T1000 (cell line): ENCODE measurements around the gene PLCB1.

Source experiments
- DNase-seq: peaks from one replicate; lab custom pipeline; 2025; ENCODE audit warnings: mixed read lengths; lab: John Stamatoyannopoulos, UW

Gene PLCB1

DNA sequence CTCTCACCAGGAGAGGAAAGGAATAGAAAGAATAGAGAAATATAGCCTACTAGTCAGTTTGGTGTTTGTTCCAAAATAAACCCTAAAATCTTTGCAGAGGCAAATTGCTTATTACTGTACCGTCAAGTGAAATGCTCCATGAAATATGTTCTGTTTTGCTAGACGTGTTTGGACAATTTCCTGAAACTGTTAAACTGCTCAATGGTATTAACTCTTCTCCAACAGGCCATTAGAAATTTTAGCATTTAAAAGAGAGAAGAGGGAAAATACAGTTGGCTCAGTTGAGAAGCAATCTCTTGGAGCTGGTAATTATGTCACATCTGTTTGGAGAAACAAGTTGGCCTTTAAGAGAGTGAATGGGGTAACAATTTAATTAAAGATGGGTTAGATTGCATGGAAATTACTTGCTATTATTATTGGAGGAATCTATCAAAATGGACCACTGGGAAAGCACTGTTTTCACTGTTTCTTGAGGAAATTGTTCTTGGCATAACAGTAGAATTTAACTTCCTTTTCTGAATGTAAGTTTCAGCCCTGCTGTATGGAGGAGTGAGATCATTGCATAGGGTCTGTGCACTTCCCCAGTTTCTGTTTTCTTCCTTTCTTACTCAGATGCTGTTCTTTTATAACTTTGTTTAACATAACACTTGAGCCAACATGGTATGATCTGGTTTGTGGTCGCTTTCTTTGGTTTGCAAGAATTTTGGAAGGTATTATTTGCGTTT lies 373.6 kb downstream of the PLCB1 start:
- no peak for DNase-seq

DNA sequence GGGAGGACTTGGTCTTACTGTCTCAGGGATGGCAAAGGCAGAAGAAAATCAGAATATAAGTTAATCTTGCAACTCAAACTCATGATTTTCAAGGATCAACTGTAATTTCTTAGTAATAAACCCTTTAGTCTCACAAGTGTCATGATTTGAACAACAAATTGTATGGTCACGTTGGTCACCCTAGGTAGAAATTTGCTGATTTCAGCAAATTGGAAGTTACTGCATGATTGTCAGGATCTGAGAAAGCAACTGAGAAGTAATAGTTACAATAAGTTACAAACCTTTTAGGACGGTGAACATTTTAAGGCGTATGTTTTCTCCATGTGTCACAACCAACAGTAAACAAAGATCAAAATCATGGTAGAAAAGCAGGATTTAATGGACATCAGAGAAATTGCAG lies 375.2 kb downstream of the PLCB1 start:
- DNase-seq: no peak

DNA sequence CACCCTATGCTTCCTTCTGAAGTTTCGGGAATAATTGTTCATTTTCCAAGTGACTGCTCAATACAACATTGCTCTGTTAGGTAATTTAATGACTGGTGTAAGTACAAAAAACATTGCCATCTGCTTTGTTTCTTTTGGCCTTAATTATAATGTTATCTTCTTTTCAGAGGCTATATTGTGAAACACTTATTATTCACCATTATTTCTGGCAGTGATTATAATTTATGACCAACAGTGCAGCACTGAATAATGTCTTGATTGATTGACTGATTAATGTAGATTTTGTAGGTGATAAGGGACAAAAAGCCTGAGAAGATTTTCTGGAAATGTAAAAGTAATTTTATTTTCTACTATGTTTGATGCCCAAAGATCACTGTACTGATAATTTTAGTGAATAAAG lies 377.7 kb downstream of the PLCB1 start:
- DNase-seq: no peak

GRCh38 chr20:8510808-8511207 lies 378.7 kb downstream of the PLCB1 start:
- no peak for DNase-seq

GRCh38 chr20:8512003-8512402 lies 379.9 kb downstream of the PLCB1 start:
- no peak for DNase-seq

- DNase-seq: no peak
Observed at GRCh38 chr20:8515810-8516435, 383.9 kb downstream of the PLCB1 start.

GRCh38 chr20:8518878-8519277 lies 386.8 kb downstream of the PLCB1 start:
- DNase-seq: no peak

DNA sequence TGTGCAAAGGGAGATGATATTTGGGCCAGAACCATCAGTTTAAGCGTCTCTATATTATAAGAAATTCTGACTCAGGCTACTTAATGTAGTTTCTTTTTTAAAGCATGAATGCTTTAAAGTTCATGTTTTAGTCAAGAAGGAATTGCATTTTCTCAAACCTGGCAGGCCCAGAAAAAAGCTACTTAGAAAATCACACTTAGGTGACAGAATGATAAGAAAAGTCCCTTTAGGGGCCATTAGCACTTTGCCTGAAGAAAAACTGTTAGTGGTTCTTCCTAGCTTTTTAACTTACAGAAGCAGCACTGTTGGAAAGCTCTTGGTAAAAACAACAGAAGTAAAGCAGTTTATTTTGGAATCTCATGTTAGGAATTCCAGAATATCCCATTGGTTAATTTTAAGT lies 387.8 kb downstream of the PLCB1 start:
- DNase-seq: no peak

GRCh38 chr20:8522168-8522567 lies 390.1 kb downstream of the PLCB1 start:
- no peak for DNase-seq

DNA sequence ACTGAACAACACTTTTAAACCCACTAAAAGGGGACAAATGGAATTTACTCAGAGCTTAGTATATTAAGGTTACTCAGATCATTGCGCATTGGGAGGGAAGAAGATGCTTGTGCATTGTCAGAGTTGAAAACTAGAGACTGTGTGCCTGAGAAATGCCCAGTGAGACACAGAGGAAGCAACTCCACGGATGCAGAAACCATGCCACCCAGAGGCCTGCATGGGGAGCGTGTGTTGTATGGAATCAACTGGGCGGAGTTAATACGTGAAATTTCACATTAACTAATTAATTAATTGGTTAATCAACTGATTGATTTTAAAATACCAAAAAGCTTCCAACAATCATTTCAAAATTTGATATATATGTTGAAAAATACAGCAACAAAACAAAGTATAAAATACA lies 391.6 kb downstream of the PLCB1 start:
- no peak for DNase-seq

DNA sequence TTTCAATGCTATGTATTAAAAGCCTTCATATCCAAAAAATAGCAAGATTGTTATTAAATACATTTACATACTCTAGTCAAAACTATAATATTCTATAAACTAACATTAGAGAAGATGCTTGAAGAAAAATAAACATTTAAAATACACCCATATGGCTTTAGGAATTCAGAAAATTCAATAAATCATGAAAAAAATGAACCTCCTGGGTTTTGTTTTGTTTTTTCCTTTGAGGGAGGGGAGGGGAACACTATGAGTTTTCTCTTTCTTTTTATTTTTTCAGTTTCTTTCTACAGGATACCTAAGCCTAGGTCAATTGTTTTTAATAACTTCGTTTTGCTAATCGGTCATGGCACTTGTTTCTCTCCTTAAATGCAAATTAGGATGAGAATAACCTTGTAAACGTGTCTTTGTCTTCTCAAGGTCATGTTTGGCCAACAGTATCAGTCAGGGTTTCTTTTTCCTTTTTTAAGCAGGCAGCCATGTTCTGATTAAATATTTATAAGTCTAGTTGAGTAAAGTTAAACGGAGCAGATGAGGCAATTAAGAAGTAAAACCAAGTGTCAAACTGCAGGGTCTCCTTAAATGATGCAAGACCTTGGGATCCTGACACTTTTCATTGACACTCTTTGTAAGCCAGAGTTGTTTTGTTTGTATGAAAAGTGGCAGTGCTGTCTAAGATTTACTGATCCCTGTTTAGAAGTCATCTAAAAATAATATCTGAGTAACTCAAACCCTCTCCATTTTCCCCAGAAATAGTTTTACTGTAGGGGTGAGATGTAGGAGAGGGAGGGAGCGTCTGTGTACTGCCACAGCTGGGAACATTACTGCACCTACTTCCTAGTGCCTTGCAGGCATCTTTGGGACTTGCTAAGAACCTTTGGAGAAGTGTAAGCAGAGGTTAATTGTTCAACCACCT lies 392.3 kb downstream of the PLCB1 start:
- no peak for DNase-seq

DNA sequence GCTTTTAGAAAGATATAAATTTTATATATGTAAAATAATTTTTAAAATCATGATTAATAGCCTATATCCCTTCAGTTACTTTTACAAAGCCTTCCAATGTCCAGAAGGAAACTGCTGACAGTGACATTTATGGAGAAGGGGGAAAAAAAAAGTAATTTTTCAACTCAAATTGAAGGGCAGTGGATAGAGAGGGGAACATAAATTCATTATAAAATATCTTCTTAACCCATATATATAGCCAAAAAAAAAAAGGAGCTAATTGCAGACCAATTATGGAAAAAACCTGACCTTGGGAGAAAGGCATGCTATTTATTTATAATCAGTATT lies 392.9 kb downstream of the PLCB1 start:
- no peak for DNase-seq

DNA sequence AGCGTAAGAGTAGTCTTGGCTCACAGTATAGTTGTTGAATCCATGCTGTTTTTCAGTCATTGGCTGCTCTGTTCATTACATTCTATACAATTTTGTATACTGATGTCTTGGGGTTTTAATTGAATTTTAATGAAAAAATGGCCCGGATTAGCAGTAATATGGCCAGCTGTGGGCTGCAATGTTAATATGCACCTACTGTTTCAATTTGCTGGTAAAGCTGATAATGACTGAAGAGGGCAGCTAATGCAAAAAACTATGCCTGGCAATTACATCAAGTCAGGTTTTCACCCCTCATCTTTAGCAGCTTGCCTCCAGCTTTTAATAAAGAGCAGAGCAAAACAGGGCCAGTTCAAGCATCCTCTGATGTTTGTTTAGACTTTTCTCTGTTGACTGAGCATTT lies 394.5 kb downstream of the PLCB1 start:
- DNase-seq: no peak

DNA sequence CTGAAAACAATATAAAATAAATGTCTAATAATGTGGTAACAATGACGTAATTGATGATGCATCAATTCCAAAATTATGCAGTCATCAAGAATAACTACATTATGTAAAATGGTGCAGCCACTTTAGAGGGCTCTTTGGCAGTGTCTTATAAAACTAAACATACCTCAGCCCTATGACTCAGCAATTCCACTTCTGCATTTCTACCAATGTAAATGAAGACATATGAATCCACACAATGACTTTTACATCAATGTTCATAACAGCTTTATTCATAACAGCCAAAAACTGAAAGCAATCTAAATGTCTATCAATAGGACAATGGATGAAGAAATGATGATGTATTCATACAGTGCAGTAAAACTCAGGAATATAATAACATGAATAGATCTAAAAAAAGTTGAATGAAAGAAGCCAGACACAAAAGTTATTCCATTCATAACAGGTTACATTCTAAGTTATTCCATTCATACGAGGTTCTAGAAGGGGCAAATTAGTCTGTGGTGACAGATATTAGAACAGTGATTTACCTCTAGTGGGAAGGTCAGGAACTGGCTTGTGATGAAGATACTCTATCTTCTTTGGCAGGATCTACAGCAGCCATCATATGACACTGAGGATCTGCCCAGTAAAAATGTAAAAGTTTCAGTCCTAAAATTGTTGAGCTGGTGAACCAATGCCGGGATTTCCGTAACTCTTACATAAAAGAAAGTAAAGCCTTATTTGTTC lies 396.1 kb downstream of the PLCB1 start:
- DNase-seq: no peak

- no peak for DNase-seq
Observed at GRCh38 chr20:8530022-8530421, 398.0 kb downstream of the PLCB1 start.

DNA sequence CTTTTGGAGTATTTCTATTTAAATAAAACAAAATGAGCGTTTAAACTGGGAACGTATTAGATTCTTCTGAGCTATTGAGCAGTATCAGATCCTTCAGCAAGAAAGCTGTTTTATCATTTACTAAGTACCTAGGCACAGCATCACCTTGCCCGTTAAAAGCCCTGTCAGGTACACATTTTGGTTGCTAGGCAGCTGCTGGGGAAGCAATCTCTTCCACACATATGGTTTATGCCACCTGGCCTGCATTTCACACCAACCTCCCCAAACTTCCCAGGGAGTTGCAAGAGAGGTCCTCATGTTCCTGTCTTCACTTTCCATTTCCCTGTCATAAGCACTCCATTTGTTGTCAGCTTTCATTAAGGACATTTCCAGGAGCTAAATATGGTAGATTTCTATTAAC lies 400.1 kb downstream of the PLCB1 start:
- DNase-seq: no peak

DNA sequence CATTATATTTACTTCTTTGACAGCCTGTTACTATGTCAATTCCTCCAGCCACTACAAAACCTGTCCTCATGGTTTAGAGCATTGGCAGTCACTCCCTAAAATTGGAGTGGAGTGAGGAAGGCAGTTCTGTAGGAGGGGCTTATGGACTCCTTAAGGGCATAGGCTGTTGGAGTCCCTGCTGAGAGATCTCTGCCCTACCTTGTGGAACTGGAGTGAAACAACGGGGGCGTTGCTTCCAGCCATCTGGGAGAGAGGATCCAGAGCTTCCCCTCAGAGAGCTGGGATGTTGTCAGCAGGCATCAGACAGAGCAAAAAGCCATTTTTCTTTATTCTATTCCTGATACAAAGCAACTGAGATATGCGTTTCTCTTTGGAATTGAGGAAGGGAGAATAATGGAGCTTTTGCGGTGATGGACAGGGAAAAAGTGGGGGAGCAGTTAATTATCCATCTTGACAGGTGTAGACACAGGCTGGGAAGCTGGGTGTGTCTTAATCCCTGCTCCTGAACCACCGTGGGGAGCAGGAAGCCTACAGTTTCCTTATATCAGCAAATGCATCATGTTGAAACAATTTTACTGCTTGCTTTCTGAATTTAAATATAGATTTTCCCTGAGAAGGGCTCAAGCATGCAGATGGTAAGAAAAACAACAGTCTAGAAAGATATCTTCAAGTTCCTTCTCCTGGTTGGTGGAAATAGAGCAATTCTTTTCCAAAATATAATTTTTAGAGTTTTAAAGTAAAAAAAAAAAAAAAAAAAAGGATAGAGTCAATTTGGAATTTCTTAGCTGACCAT lies 402.5 kb downstream of the PLCB1 start:
- no peak for DNase-seq

- DNase-seq: no peak
Observed at GRCh38 chr20:8535403-8536261, 403.6 kb downstream of the PLCB1 start.

DNA sequence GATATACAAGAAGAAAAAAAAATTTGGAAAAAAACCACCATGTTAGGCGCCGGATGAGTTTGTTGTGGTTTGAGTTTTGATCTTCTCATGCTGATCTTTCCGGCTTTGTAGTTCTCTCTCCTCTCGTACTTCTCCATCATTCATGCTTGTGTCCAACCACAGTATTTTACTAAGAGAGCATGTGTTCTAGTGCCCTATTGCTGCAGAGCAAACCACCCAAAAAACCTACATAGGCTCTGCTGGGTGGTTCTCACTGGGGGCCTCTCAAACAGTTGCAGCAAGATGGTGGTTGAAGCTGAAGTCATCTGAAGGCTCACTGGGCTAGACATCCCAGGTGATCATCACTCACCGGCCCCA lies 404.2 kb downstream of the PLCB1 start:
- no peak for DNase-seq

GRCh38 chr20:8540466-8540865 lies 408.4 kb downstream of the PLCB1 start:
- DNase-seq: no peak

DNA sequence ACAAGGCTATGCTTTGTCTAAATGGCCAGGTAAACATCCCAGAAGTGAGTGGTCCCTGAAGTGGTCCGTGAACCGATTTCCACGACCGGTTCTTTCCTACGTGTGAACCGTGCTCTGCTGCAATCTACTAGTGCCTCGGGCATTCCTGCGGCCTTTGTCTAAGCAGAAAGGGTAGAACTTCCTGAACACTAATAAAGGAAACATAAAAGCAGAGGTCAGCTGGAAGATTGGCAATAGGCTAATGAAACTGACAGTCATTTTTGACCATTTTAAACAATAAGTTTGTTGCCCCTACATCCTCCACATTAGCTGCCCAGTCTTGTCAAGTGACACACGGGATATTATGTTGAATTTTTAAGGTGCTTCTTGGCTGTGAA lies 410.0 kb downstream of the PLCB1 start:
- no peak for DNase-seq
